DND-41 (cell line): ENCODE data around the gene CT45A9.

ENCODE experiments used
- ATAC-seq: fragments of 200-7000 bp; cut with Tn5 transposase; 3 replicates; pipeline ENCODE4 v1.9.1; 2021; ENCODE audit warnings: low read depth; ENCODE audit not compliant: insufficient read depth
- DNase-seq: peaks from one replicate; pipeline ENCODE4 v3.0.0-alpha.2; 2020
- H2AFZ ChIP-seq: 2 replicates; pipeline ENCODE4 v1.6.0; 2012; ENCODE audit warnings: low read depth, low read length
- H3K27ac ChIP-seq: 2 replicates; pipeline ENCODE4 v1.5.1; 2012; ENCODE audit warnings: low read length, inconsistent platforms
- H3K27me3 ChIP-seq: fragments of 200-600 bp; sonication (generic); 2 replicates; pipeline ENCODE4 v1.6.0; 2012; ENCODE audit warnings: low read length, mild to moderate bottlenecking, inconsistent platforms; ENCODE audit not compliant: insufficient read depth, poor library complexity
- H3K36me3 ChIP-seq: 2 replicates; pipeline ENCODE4 v1.5.1; 2012; ENCODE audit warnings: low read length, inconsistent platforms; ENCODE audit not compliant: insufficient read depth
- H3K4me1 ChIP-seq: 2 replicates; pipeline ENCODE4 v1.5.1; 2012; ENCODE audit warnings: mild to moderate bottlenecking, low read length; ENCODE audit not compliant: insufficient read depth
- H3K4me2 ChIP-seq: 2 replicates; pipeline ENCODE4 v1.6.0; 2012; ENCODE audit warnings: mild to moderate bottlenecking, moderate library complexity, low read length, inconsistent platforms; ENCODE audit not compliant: insufficient read depth
- H3K4me3 ChIP-seq, 2 experiments: fragments of 200-600 bp in 1 of 2; shearing (Covaris generic) in 1 of 2; 2 replicates each; pipeline ENCODE4 v1.5.1; 2012 to 2016; ENCODE audit warnings: inconsistent platforms in 2 of 2, low read length in 2 of 2, mild to moderate bottlenecking in 2 of 2, low read depth in 1 of 2, moderate library complexity in 1 of 2
- H3K79me2 ChIP-seq: 2 replicates; pipeline ENCODE4 v1.6.0; 2012; ENCODE audit warnings: low read length, inconsistent platforms; ENCODE audit not compliant: insufficient read depth
- H3K9ac ChIP-seq: 2 replicates; pipeline ENCODE4 v1.6.0; 2012; ENCODE audit warnings: low read depth, mild to moderate bottlenecking, inconsistent platforms, low read length, moderate library complexity
- H3K9me3 ChIP-seq: 2 replicates; pipeline ENCODE4 v1.5.1; 2012; ENCODE audit warnings: low read length, moderate library complexity, mild to moderate bottlenecking, inconsistent platforms; ENCODE audit not compliant: insufficient read depth, severe bottlenecking
- H4K20me1 ChIP-seq: 2 replicates; pipeline ENCODE4 v1.6.0; 2012; ENCODE audit warnings: low read length; ENCODE audit not compliant: insufficient read depth
- EZH2 ChIP-seq: IDR thresholded peaks from 3 replicates; pipeline ENCODE4 v1.6.1; 2012; ENCODE audit warnings: borderline replicate concordance, low read depth, mild to moderate bottlenecking, moderate library complexity, low read length, inconsistent platforms; ENCODE audit not compliant: severe bottlenecking
- TF ChIP-seq, protein P1 (sequence below): IDR thresholded peaks from 2 replicates; pipeline ENCODE4 v1.5.1; 2012; ENCODE audit warnings: borderline replicate concordance, low read length, moderate library complexity, mild to moderate bottlenecking; ENCODE audit not compliant: poor library complexity, severe bottlenecking; ENCODE audit errors: extremely low read depth

CT45A9 gene

DNA sequence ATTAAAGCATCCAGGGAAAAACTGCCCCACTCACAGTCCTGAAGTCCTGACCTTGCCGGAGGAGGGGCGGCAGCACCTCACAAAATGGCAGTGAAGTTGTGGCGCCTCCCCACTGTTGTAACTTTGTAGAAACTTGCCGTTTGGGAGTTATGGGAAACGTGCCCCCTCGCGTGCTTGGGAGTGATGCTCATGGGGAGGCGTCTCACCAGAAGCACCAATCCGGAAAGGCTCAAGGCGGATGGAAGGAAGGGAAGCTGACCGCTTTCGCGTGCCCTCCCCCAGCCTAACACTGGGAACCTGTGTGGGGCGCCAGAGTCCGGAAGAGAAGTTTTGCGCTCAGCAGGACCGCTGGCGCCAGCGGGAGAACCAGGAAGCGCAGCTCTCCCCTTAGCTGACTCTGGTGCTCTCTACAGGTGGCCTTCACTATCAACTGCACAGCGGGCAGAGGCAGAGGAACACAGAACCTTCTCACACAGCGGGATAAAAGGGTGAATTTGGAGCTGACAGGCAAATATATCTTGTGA is 21.7 kb upstream of the CT45A9 start, which contains the start of the genes CT45A10 and SAGE1:
Gene CT45A10 (minus strand): TSS at position 151 of the 524 bp plus-strand sequence. CDS start 8,100 bp downstream, outside the sequence.
Gene SAGE1 (plus strand): TSS at position 423 of the 524 bp plus-strand sequence. CDS start 2,527 bp downstream, outside the sequence.
- Histone ChIP-seq H3K9me3 (no peaks in the 10 kb centered on the region), H3K79me2 (no peaks in the 10 kb centered on the region), H2AFZ (no peak within 1 kb of the TSS), H3K27ac (no peak within 1 kb of the TSS), H3K4me3 (no peak within 1 kb of the TSS), H3K9ac (no peak within 1 kb of the TSS), H3K27me3 (no peaks in the 10 kb centered on the region), H3K36me3 (no peaks in the 10 kb centered on the region), H4K20me1 (no peaks in the 10 kb centered on the region), H3K4me2 (no peak within 1 kb of the TSS), H3K4me1 (no peaks in the 10 kb centered on the region)
- DNase-seq (no peak), ATAC-seq (no peak)
- TF ChIP-seq, protein P1, sequence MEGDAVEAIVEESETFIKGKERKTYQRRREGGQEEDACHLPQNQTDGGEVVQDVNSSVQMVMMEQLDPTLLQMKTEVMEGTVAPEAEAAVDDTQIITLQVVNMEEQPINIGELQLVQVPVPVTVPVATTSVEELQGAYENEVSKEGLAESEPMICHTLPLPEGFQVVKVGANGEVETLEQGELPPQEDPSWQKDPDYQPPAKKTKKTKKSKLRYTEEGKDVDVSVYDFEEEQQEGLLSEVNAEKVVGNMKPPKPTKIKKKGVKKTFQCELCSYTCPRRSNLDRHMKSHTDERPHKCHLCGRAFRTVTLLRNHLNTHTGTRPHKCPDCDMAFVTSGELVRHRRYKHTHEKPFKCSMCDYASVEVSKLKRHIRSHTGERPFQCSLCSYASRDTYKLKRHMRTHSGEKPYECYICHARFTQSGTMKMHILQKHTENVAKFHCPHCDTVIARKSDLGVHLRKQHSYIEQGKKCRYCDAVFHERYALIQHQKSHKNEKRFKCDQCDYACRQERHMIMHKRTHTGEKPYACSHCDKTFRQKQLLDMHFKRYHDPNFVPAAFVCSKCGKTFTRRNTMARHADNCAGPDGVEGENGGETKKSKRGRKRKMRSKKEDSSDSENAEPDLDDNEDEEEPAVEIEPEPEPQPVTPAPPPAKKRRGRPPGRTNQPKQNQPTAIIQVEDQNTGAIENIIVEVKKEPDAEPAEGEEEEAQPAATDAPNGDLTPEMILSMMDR, result no peak
- no peak for TF ChIP-seq EZH2

DNA sequence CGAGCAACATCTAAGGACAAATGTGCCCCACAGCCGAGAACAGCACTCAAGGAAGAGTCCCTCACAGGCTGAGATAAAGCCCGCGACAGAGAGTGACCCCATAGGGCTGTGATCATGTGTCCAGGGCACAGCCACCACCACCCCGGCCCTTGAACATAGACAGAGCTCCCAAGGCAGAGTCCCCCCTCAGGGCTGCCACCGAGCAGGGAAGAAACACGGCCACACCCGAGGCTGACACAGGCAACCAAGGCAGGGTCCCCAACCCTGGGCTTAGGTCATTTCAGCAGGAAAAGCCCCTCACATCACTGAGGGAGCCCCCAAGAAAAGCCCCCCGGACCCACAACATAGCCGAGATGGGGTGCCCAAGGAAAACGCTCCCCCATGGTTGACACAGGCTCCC is 21.2 kb upstream of the CT45A9 start:
- Histone ChIP-seq H4K20me1 (no peaks in the 10 kb centered on the region), H3K4me2 (no peak overlapping the region), H3K4me1 (no peaks in the 10 kb centered on the region), H3K27me3 (no peaks in the 10 kb centered on the region), H3K9ac (no peak overlapping the region), H2AFZ (no peak overlapping the region), H3K4me3 (no peak overlapping the region), H3K79me2 (no peaks in the 10 kb centered on the region), H3K9me3 (no peaks in the 10 kb centered on the region), H3K27ac (no peak overlapping the region), H3K36me3 (no peaks in the 10 kb centered on the region)
- DNase-seq (no peak), ATAC-seq (no peak)
- TF ChIP-seq, protein P1, result no peak
- TF ChIP-seq EZH2, result no peak

GRCh38 chrX:135890087-135890585 is 18.5 kb upstream of the CT45A9 start:
- Histone ChIP-seq H3K4me2 (no peak overlapping the region), H4K20me1 (no peaks in the 10 kb centered on the region), H3K79me2 (no peaks in the 10 kb centered on the region), H3K4me1 (no peaks in the 10 kb centered on the region), H2AFZ (no peak overlapping the region), H3K9me3 (no peaks in the 10 kb centered on the region), H3K27me3 (no peaks in the 10 kb centered on the region), H3K27ac (no peak overlapping the region), H3K9ac (no peak overlapping the region), H3K36me3 (no peaks in the 10 kb centered on the region), H3K4me3 (no peak overlapping the region)
- no peak for ATAC-seq
- DNase-seq, result no peak
- TF ChIP-seq, protein P1, result no peak
- no peak for TF ChIP-seq EZH2
